K562 (cell line): ENCODE results near the gene GINS1. TPM values are rescaled to one million over a fixed set of nuclear protein-coding genes. Genes with fewer than 3 reads are reported as not detected.

Source experiments
- ATAC-seq: fragments of 200-7000 bp; cut with Tn5 transposase; 3 replicates; pipeline ENCODE4 v1.9.1; 2020; ENCODE audit warnings: moderate library complexity
- BruUV-seq: library from RNA; stranded (reverse); fragments of 400-500 nt; replicated peaks from 2 replicates; lab custom pipeline; 2021; lab: Mats Ljungman, UMichigan
- CTCF ChIA-PET: fragments of 300-600 bp; formaldehyde crosslinking; extraction: SDS; loops from one replicate; lab custom pipeline; 2021; ENCODE audit warnings: low intra/inter-chr PET ratio; lab: Yijun Ruan, JAX
- POLR2A ChIA-PET: fragments of 300-600, 350-650 bp; sonication (Branson Sonifier 250); formaldehyde crosslinking; extraction: SDS; loops from one replicate; lab custom pipeline; 2021; ENCODE audit warnings: antibody characterized with exemption, inconsistent platforms; lab: Yijun Ruan, JAX
- DNase-seq, 4 experiments: peaks; one replicate each; pipeline versions ENCODE4 v3.0.0 to v3.0.0-alpha.2; 2011 to 2018; ENCODE audit warnings: low spot score in 3 of 4, mixed read lengths in 3 of 4; ENCODE audit errors: extremely low read depth in 1 of 4
- FAIRE-seq: peaks from 2 replicates; lab custom pipeline; 2011; peaks lifted over from hg19 to GRCh38; lab: Jason Lieb, UNC
- H2AFZ ChIP-seq: 2 replicates; pipeline ENCODE4 v1.6.0; 2011; ENCODE audit warnings: low read depth, low read length, control low read depth, inconsistent platforms
- H3K27ac ChIP-seq: fragments of 200-600 bp; 3 replicates; pipeline ENCODE4 v1.8.0; 2011; ENCODE audit warnings: low read depth, mild to moderate bottlenecking, control low read depth, inconsistent platforms, low read length, moderate library complexity, mixed read lengths; ENCODE audit errors: extremely low read depth
- H3K27me3 ChIP-seq, 2 experiments: fragments of 300-600 bp in 1 of 2; 2 replicates in 1 of 2; 3 replicates in 1 of 2; pipeline versions ENCODE4 v1.6.0 to v1.8.0; 2011; ENCODE audit warnings: inconsistent platforms in 2 of 2, low read length in 2 of 2, mild to moderate bottlenecking in 1 of 2, mixed read lengths in 1 of 2, moderate library complexity in 1 of 2; ENCODE audit not compliant: control insufficient read depth in 2 of 2, insufficient read depth in 2 of 2
- H3K36me3 ChIP-seq: fragments of 300-600 bp; 3 replicates; pipeline ENCODE4 v1.8.0; 2011; ENCODE audit warnings: mild to moderate bottlenecking, low read length, inconsistent platforms; ENCODE audit not compliant: control insufficient read depth, insufficient read depth
- H3K4me1 ChIP-seq, 2 experiments: fragments of 200-600 bp in 1 of 2; replicated peaks in 1 of 2; 2 replicates in 1 of 2; 3 replicates in 1 of 2; pipeline versions ENCODE4 v1.5.1 to v1.8.0; 2011; ENCODE audit warnings: inconsistent platforms in 2 of 2, low read length in 2 of 2, mild to moderate bottlenecking in 1 of 2, mixed read lengths in 1 of 2, moderate library complexity in 1 of 2; ENCODE audit not compliant: control insufficient read depth in 2 of 2, insufficient read depth in 2 of 2
- H3K4me2 ChIP-seq: 2 replicates; pipeline ENCODE4 v1.6.1; 2011; ENCODE audit warnings: low read length, control low read depth, inconsistent platforms, mixed read lengths; ENCODE audit not compliant: insufficient read depth
- H3K4me3 ChIP-seq: fragments of 200-600 bp; sonication (generic), shearing (Covaris generic); 2 replicates; pipeline ENCODE4 v1.5.1; 2016; ENCODE audit warnings: control low read depth, inconsistent platforms
- H3K79me2 ChIP-seq: fragments of 200-600 bp; 3 replicates; pipeline ENCODE4 v1.8.0; 2011; ENCODE audit warnings: low read length, inconsistent platforms; ENCODE audit not compliant: control insufficient read depth, insufficient read depth
- H3K9ac ChIP-seq, 2 experiments: 2 replicates each; pipeline versions ENCODE4 v1.6.0 to v1.6.1; 2011; ENCODE audit warnings: low read depth in 2 of 2, low read length in 2 of 2, control low read depth in 1 of 2, inconsistent platforms in 1 of 2, mild to moderate bottlenecking in 1 of 2, mixed read lengths in 1 of 2; ENCODE audit not compliant: insufficient read depth in 1 of 2
- H3K9me1 ChIP-seq: one replicate; pipeline ENCODE4 v1.6.0; 2011; ENCODE audit warnings: inconsistent platforms, mild to moderate bottlenecking, low read length, moderate library complexity; ENCODE audit not compliant: control insufficient read depth, insufficient read depth
- H3K9me3 ChIP-seq: replicated peaks from 2 replicates; pipeline ENCODE4 v1.5.1; 2011; ENCODE audit warnings: low read depth, low read length, inconsistent platforms; ENCODE audit not compliant: control insufficient read depth, insufficient read depth
- H4K20me1 ChIP-seq: replicated peaks from 2 replicates; pipeline ENCODE4 v1.6.1; 2011; ENCODE audit warnings: low read length, inconsistent platforms, mixed read lengths; ENCODE audit not compliant: control insufficient read depth, insufficient read depth
- IFI16 ChIP-seq: fragments of 250-450 bp; sonication (Bioruptor Pico); IDR thresholded peaks from 2 replicates; pipeline ENCODE4 v2.1.2; 2022; ENCODE audit warnings: mild to moderate bottlenecking, inconsistent platforms
- NCOR1 ChIP-seq: fragments of 450-650 bp; IDR thresholded peaks from 2 replicates; pipeline ENCODE4 v1.6.1; 2016; ENCODE audit warnings: mild to moderate bottlenecking, moderate library complexity
- ZNF134 ChIP-seq: fragments of 250-450 bp; sonication (Bioruptor Pico); conservative IDR thresholded peaks from 2 replicates; pipeline ENCODE4 v1.4.0; 2020
- ZNF217 ChIP-seq: sonication (generic); formaldehyde crosslinking; IDR thresholded peaks from 2 replicates; pipeline ENCODE4 v1.8.0; 2022; ENCODE audit warnings: mild to moderate bottlenecking, missing genetic modification reagents
- ZNF77 ChIP-seq: fragments of 250-450 bp; sonication (Bioruptor Pico); IDR thresholded peaks from 2 replicates; pipeline ENCODE4 v1.5.0; 2020
- WGBS: fragments of 100-300 bp; shearing (Covaris generic); methylation state at CpG from one replicate; pipeline ENCODE4 v1.1.6; 2016; ENCODE audit warnings: low coverage, mixed read lengths; ENCODE audit not compliant: insufficient coverage; ENCODE audit errors: missing lambda C conversion rate; 5-methylcytosine and 5-hydroxymethylcytosine counted together
- in situ Hi-C: fragments of 300-500 bp; cut with MboI; formaldehyde crosslinking; loops from 4 replicates; pipeline ENCODE4 v1.15.0; 2018; ENCODE audit warnings: inconsistent platforms, mixed read lengths
- intact Hi-C: fragments of 100-400 bp; cut with micrococcal nuclease; formaldehyde crosslinking; loops from 2 replicates; pipeline ENCODE4 v1.14.2; 2022
- polyA plus RNA-seq, 8 experiments: library from polyadenylated mRNA; depleted of rRNA in 4 of 8; stranded (reverse) in 5 of 8; unstranded in 3 of 8; fragments of >200 nt; fragmentation: Nextera tagmentation in 2 of 8; fragmentation: Illumina TruSeq in 1 of 8; extraction: Ambion mirVana in 2 of 8; extraction: Trizol in 1 of 8; gene quantifications; 2 replicates each; pipeline versions ENCODE4 v1.2.1 to v1.2.3, GENCODE V29; 2011 to 2014; ENCODE audit warnings: inconsistent platforms in 1 of 8, missing spikeins in 1 of 8
- total RNA-seq, 7 experiments: library from RNA; depleted of rRNA in 6 of 7; stranded (reverse); fragments of >200 nt in 6 of 7; fragmentation: Illumina TruSeq in 2 of 7; extraction: Trizol in 2 of 7; gene quantifications; 2 replicates each; pipeline versions ENCODE4 v1.2.1 to v1.2.3, GENCODE V29; 2011 to 2021; ENCODE audit warnings: low replicate concordance in 1 of 7
- TF ChIP-seq, protein P1 (sequence below): fragments of 450-650 bp; IDR thresholded peaks from 2 replicates; pipeline ENCODE4 v1.6.1; 2016; ENCODE audit warnings: borderline replicate concordance
- TF ChIP-seq, protein P2 (sequence below): fragments of 450-650 bp; formaldehyde crosslinking; IDR thresholded peaks from 2 replicates; pipeline ENCODE4 v1.4.0; 2022; ENCODE audit warnings: missing genetic modification characterization
- TF ChIP-seq, protein P3 (sequence below): fragments of 450-650 bp; IDR thresholded peaks from 2 replicates; pipeline ENCODE4 v1.6.1; 2017; ENCODE audit warnings: antibody characterized with exemption
- TF ChIP-seq, protein P4 (sequence below), 2 experiments: fragments of 150-350 bp in 1 of 2; IDR thresholded peaks; 2 replicates each; pipeline ENCODE4 v1.6.1; 2012 to 2016; ENCODE audit warnings: low read depth in 2 of 2, low read length in 2 of 2, mild to moderate bottlenecking in 1 of 2, moderate library complexity in 1 of 2
- TF ChIP-seq, protein P5 (sequence below): fragments of 450-650 bp; IDR thresholded peaks from 2 replicates; pipeline ENCODE4 v1.6.1; 2018; ENCODE audit not compliant: partially characterized antibody

GINS1 gene
- total and polyA plus RNA-seq, 9 of the 15 experiments (the other 6 are each of a cell fraction or from before 2014, with no cell fraction given) = 13.1 to 31.8 (median 24.1) TPM

DNA sequence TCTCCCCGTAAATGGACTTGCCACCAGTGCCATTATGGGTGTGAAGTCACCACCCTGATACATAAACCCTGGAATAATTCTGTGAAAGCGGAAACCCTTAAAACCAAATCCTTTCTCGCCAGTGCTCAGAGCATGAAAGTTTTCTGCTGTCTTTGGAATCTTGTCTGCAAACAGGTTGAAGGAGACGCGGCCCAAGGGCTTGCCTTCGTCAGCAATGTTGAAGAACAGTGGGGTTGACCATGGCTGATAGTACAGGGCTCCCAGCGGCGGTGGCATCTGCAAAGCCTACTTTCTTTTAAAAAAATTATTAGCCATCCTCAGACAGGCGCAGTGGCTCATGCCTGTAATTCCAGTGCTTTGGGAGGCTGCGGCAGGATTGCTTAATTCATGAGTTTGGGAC, 38.9 kb upstream of the GINS1 start:
- H3K9ac ChIP-seq = no peak overlapping the region
- no peaks in the 10 kb centered on the region for H3K79me2 ChIP-seq
- no peaks in the 10 kb centered on the region for H3K9me3 ChIP-seq
- no peak overlapping the region for H3K4me3 ChIP-seq
- 87% methylated on average over 10 of the region's 10 CpGs for WGBS
- H3K36me3 ChIP-seq = no peaks in the 10 kb centered on the region; the same call in 2 of the 3 replicates
- H3K9me1 ChIP-seq = no peaks in the 10 kb centered on the region
- BruUV-seq = no TSS peak
- in situ Hi-C loops = no loop called here
- FAIRE-seq = no peak
- no peak overlapping the region for H3K27ac ChIP-seq
- ChIA-PET CTCF (no interaction called here), POLR2A (no interaction called here)
- no peak for ATAC-seq
- no peak overlapping the region for H2AFZ ChIP-seq
- no peak for DNase-seq
- no peaks in the 10 kb centered on the region for H3K27me3 ChIP-seq
- H3K4me1 ChIP-seq = no peaks in the 10 kb centered on the region; a peak in 2 of 5 replicates
- no peak overlapping the region for H3K4me2 ChIP-seq
- intact Hi-C loops = no loop called here
- H4K20me1 ChIP-seq = no peaks in the 10 kb centered on the region
- TF ChIP-seq ZNF77 = no peak
- TF ChIP-seq, protein P1, sequence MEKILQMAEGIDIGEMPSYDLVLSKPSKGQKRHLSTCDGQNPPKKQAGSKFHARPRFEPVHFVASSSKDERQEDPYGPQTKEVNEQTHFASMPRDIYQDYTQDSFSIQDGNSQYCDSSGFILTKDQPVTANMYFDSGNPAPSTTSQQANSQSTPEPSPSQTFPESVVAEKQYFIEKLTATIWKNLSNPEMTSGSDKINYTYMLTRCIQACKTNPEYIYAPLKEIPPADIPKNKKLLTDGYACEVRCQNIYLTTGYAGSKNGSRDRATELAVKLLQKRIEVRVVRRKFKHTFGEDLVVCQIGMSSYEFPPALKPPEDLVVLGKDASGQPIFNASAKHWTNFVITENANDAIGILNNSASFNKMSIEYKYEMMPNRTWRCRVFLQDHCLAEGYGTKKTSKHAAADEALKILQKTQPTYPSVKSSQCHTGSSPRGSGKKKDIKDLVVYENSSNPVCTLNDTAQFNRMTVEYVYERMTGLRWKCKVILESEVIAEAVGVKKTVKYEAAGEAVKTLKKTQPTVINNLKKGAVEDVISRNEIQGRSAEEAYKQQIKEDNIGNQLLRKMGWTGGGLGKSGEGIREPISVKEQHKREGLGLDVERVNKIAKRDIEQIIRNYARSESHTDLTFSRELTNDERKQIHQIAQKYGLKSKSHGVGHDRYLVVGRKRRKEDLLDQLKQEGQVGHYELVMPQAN = no peak
- TF ChIP-seq, protein P2, sequence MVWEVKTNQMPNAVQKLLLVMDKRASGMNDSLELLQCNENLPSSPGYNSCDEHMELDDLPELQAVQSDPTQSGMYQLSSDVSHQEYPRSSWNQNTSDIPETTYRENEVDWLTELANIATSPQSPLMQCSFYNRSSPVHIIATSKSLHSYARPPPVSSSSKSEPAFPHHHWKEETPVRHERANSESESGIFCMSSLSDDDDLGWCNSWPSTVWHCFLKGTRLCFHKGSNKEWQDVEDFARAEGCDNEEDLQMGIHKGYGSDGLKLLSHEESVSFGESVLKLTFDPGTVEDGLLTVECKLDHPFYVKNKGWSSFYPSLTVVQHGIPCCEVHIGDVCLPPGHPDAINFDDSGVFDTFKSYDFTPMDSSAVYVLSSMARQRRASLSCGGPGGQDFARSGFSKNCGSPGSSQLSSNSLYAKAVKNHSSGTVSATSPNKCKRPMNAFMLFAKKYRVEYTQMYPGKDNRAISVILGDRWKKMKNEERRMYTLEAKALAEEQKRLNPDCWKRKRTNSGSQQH (CRISPR knock-in tag) = no peak
- TF ChIP-seq, protein P3, sequence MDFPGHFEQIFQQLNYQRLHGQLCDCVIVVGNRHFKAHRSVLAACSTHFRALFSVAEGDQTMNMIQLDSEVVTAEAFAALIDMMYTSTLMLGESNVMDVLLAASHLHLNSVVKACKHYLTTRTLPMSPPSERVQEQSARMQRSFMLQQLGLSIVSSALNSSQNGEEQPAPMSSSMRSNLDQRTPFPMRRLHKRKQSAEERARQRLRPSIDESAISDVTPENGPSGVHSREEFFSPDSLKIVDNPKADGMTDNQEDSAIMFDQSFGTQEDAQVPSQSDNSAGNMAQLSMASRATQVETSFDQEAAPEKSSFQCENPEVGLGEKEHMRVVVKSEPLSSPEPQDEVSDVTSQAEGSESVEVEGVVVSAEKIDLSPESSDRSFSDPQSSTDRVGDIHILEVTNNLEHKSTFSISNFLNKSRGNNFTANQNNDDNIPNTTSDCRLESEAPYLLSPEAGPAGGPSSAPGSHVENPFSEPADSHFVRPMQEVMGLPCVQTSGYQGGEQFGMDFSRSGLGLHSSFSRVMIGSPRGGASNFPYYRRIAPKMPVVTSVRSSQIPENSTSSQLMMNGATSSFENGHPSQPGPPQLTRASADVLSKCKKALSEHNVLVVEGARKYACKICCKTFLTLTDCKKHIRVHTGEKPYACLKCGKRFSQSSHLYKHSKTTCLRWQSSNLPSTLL = no peak
- TF ChIP-seq, protein P4, sequence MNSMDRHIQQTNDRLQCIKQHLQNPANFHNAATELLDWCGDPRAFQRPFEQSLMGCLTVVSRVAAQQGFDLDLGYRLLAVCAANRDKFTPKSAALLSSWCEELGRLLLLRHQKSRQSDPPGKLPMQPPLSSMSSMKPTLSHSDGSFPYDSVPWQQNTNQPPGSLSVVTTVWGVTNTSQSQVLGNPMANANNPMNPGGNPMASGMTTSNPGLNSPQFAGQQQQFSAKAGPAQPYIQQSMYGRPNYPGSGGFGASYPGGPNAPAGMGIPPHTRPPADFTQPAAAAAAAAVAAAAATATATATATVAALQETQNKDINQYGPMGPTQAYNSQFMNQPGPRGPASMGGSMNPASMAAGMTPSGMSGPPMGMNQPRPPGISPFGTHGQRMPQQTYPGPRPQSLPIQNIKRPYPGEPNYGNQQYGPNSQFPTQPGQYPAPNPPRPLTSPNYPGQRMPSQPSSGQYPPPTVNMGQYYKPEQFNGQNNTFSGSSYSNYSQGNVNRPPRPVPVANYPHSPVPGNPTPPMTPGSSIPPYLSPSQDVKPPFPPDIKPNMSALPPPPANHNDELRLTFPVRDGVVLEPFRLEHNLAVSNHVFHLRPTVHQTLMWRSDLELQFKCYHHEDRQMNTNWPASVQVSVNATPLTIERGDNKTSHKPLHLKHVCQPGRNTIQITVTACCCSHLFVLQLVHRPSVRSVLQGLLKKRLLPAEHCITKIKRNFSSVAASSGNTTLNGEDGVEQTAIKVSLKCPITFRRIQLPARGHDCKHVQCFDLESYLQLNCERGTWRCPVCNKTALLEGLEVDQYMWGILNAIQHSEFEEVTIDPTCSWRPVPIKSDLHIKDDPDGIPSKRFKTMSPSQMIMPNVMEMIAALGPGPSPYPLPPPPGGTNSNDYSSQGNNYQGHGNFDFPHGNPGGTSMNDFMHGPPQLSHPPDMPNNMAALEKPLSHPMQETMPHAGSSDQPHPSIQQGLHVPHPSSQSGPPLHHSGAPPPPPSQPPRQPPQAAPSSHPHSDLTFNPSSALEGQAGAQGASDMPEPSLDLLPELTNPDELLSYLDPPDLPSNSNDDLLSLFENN (IDR thresholded peaks at IDR 0.05; ENCODE audit: low read depth in 2 of 2, low read length in 2 of 2) = no peak
- no peak for TF ChIP-seq ZNF217
- no peak for TF ChIP-seq IFI16 (CRISPR knock-in tag)
- TF ChIP-seq, protein P5, sequence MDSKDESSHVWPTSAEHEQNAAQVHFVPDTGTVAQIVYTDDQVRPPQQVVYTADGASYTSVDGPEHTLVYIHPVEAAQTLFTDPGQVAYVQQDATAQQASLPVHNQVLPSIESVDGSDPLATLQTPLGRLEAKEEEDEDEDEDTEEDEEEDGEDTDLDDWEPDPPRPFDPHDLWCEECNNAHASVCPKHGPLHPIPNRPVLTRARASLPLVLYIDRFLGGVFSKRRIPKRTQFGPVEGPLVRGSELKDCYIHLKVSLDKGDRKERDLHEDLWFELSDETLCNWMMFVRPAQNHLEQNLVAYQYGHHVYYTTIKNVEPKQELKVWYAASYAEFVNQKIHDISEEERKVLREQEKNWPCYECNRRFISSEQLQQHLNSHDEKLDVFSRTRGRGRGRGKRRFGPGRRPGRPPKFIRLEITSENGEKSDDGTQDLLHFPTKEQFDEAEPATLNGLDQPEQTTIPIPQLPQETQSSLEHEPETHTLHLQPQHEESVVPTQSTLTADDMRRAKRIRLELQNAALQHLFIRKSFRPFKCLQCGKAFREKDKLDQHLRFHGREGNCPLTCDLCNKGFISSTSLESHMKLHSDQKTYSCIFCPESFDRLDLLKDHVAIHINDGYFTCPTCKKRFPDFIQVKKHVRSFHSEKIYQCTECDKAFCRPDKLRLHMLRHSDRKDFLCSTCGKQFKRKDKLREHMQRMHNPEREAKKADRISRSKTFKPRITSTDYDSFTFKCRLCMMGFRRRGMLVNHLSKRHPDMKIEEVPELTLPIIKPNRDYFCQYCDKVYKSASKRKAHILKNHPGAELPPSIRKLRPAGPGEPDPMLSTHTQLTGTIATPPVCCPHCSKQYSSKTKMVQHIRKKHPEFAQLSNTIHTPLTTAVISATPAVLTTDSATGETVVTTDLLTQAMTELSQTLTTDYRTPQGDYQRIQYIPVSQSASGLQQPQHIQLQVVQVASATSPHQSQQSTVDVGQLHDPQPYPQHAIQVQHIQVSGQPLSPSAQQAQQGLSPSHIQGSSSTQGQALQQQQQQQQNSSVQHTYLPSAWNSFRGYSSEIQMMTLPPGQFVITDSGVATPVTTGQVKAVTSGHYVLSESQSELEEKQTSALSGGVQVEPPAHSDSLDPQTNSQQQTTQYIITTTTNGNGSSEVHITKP = no peak
- TF ChIP-seq ZNF134 (CRISPR knock-in tag) = no peak
- no peak for TF ChIP-seq NCOR1
